NCI-H128 (cell line): ENCODE data around the gene CLASP1.
"Not testable (repeated sequence)": the region's sequence is repeated elsewhere in the genome, so short reads cannot be mapped to it uniquely, and the experiment has no call there.

Experiments
- DNase-seq: peaks from one replicate; lab custom pipeline; 2025; ENCODE audit not compliant: unreplicated experiment; lab: John Stamatoyannopoulos, UW

Gene CLASP1

DNA sequence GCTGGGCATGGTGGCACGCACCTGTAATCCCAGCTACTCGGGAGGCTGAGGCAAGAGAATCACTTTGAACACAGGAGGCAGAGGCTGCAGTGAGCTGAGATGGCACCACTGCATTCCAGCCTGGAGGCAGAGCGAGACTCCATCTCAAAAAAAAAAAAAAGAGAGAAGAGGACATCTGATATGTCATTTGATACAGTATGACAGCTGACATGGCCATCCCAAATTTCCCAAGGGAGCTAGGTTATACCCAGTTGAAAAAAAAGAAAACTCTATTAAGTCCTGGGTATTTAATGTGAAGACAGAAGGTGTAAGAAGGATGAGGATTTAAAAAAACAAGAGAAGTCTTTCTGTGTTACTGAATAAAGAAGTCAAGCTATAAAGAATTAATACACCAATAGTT lies 23.3 kb downstream of the CLASP1 start:
- DNase-seq: no peak

DNA sequence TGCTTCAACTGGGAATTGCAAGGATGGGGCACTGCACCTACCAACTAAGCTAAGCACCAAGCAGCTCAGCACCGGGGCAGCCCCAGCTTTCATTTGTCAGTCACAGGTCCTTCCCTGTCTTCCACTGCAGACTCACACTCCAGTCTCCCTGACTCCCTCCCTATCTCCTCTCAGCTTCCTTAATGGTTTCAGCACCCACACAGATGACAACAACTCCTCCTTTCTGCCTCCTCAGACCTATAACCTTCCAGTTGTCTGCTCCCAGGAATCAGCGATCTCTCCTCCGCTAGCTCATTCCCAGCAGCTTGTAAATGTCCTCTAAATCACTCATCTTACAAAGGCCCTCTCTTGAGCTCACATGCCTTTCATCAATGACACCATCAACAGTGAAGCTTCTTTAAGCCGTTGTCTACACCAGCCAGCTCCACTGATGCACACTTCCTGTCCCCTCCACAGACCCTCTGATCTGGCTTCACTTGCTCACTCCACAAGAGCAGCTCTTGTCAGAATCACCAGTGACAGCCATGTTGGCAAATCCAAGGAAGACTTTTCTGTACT lies 32.1 kb downstream of the CLASP1 start:
- no peak for DNase-seq

GRCh38 chr2:121613774-121614173 lies 35.5 kb downstream of the CLASP1 start:
- DNase-seq: no peak

- no peak for DNase-seq
Measured at GRCh38 chr2:121613152-121613551, 36.1 kb downstream of the CLASP1 start.

- DNase-seq: no peak
Measured at GRCh38 chr2:121611730-121612705, 37.2 kb downstream of the CLASP1 start.

- not testable (repeated sequence) for DNase-seq
Measured at GRCh38 chr2:121611048-121611649, 38.1 kb downstream of the CLASP1 start.

DNA sequence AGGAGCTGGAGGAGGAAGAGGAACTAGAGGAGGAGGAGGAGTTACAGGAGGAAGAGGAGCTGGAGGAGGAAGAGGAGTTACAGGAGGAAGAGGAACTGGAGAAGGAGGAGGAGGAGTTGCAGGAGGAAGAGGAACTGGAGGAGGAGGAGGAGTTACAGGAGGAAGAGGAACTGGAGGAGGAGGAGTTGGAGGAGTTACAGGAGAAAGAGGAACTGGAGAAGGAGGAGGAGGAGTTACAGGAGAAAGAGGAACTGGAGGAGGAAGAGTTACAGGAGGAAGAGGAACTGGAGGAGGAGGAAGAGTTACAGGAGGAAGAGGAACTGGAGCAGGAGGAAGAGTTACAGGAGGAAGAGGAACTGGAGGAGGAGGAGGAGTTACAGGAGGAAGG lies 38.8 kb downstream of the CLASP1 start:
- DNase-seq: not testable (repeated sequence)

DNA sequence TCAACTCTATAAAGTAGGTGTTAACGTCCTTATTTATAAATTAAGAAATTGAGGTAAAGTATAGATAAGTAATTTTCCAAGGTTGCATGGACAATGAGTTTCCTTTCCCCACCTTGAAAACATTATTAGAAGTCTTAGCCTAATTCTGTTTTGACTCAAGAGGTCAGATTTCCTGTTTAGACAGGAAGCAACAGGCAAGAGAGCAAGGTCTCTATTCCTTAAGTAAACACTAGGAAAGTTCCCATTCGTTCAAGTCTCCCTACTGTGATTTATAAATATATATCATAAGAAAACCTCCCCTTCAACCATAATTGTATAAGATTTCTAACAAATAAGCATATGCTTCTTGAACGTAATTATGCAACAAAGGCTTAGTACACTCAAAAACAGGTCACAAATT lies 40.3 kb downstream of the CLASP1 start:
- DNase-seq: no peak

DNA sequence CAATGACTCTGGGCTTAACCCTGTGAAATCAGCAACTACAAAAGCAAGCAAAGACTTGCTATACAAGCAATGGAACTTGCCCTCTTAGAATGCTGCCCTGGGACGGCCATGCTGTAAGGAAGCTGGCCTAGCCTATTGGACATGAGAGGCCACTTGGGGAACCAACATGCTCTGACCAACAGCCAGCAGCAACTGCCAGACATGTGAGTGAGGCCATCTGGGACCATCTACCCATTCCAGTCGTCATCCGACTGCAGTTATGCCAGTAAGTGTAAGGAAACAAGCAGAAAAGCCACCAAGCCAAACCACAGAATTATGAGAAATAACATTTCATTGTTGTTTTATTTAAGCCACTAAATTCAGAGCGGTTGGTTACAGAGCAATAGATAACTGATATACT lies 40.9 kb downstream of the CLASP1 start:
- no peak for DNase-seq

DNA sequence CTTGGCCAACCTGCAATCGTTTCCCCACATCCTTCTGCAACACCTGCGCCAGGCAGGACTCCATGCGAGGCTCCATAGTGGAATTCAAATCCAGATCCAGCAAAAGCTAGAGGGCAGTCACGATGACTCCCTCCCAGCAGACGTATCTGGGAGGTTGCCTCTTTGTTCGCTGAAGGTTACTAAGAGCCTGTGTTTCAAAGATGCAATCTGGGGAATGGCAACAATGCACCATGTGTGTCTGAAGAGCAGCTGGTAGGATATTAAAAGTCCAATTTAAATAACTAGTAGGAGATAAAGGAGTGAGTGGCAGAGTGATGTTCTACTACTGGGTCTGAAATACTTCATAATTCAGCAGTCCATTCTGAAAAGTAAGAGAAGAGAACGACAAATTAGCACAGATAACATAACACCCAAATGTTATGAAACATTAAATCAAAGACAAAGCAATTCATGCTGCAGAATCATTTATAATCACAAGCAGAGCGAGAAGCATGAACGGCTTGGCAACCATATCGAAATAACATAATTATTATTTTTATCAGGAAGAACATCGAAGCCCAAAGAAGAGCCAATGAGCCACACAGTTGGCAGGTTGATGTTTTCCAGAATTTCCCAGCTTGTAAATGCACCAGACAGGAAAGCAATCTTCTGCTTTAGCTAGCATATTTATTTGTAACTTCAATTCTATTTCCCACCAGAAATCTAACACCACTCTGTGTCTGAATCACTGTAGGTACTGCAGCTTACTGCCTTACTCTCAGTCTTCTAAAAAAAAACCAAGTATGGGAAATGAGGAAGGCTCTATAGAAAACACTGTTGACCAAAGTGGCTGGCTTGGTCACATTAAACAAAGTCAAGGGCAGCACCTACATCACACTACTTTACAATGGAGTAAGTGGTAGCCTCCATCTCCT lies 43.2 kb downstream of the CLASP1 start:
- DNase-seq: no peak

DNA sequence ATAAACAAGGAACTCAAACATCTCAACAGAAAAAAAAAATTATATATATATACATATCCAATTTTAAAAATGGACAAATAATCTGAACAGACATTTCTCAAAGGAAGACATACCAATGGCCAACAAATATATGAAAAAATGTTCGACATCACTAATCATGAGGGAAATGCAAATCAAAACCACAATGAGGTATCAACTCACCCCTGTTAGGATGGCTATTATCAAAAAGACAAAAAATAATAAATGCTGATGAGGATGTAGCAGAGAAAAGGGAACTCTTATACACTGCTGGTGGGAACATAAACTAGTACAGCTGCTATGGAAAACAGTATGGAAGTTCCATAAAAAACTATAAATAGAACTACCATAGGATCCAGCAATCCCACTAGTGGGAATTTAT lies 46.1 kb downstream of the CLASP1 start:
- DNase-seq: no peak

DNA sequence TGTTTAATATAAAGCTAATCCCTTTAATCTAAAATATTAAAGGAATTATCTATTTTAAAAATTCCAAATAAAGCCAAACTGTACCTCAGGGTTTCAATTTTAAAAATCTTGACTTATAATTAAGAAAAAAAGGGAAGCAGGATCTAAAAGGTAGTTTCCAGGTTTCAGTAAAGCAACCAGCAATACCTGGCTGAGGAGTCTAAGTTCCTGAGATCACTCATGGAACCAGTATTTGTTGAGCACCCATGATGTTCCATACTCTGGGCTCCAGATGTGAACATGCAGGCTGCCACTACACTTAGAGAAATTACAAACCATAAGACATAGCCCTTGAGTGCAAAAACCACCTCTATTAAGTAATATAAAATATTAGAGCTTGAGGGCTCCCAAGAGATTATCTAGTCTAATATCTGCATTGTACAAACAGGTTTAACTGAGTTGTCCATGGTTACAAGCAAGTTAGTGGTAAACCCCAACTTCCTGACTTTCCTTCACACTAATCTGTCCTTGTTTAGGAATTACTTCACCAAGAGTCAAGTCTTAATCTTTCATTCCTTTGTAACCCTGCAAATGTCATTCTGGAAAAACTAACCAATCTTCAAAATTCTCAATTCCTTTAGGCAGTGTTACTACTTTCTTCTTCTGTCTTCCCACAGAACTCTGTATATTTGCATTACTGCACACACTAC lies 49.2 kb downstream of the CLASP1 start:
- no peak for DNase-seq

- no peak for DNase-seq
Measured at GRCh38 chr2:121598087-121598486, 51.2 kb downstream of the CLASP1 start.

DNA sequence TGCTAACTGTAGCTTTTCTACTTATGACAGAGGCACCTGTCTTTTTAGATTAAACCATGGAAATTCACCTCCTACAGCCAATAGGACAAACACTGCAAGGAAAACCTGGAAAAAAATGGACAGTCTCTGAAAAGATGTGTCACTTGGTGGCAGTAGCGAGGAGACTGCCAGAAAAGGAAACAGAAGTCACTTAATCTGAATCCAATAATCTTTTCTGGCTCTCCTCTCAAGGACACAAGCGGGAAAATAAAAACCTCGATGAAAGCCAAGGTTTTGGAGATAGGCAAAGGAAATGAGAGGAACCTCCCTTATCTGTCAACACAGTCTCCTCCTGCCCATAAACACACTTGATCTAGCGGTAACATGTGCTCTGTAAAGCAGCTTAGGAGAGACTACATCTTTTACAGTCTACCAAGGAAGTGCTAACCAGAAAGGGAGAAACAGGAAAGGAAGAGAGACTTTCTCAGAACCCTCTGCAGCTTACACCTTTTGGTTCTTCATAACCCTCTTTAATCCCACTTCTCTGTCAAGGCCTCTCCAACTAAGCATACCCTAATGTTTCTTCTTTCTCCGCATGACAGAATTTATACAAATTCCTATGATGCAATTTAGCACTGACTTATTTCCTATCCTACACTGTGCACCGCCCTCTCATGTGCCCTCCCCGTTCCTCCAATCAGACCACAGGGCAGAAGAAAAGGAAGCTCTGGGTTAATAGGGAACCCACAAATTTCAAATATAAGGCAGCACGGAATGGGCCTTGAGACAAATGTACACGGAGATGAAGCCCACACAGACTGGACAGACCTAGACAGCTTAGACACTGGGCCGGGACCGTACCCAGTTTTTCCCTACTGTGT lies 52.8 kb downstream of the CLASP1 start:
- DNase-seq: no peak

DNA sequence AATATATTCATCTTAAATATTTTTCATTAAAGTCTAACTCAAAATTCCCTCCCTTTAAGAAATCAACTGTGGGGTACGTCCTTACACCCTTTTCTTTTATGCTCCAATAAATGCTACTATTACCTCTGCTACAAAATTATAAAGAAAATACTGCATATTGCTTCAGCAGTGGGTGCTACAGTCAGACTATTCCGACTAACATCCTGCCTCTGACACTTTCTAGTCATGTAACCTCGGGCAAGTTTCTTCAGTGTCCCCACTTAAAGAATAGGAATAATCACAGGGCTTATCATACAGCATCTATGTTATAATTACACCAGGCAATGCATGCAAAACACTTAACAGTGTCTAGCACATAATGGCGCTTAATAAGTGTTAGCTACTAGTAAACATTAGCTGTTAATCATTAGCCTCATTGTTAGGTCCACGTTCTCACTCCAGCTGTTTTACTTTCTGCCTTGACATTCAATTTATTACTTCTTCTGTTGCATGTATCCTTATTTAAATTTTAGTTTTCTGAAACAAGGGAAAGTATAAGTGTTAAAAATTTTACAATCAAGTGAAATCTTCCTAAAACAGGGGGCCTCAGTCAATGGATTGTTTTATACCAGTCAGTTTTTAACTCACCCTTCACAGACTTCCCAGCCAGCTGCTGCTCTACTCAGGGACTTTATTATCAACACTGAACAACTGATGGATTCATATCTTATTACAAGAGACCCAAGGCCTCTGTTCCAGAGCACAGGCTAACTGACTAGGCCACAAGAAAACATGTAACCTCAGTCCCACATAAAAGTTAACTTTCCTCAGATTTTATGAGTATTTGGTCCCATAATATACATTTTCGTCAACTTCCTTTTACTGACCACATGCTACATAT lies 54.0 kb downstream of the CLASP1 start:
- no peak for DNase-seq

DNA sequence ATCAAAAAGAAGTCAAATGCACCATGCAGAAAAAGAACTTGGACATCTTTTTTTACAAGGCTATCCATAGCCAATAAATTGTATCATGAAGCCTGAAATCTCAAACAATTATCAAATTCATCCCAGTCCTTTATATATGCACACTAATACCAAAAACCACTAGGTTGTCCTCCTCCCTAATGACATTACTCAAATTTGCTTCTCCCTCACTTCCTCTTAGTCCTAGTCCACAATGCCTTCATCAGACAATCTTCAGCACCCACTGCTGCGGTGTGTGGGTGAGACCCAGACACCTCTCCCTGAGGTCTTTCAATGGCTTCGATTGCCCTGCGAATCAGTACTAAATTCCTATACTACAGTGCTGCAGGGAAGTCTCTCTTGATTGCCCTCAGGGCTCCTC lies 58.1 kb downstream of the CLASP1 start:
- DNase-seq: no peak

- no peak for DNase-seq
Measured at GRCh38 chr2:121588357-121588756, 60.9 kb downstream of the CLASP1 start.

DNA sequence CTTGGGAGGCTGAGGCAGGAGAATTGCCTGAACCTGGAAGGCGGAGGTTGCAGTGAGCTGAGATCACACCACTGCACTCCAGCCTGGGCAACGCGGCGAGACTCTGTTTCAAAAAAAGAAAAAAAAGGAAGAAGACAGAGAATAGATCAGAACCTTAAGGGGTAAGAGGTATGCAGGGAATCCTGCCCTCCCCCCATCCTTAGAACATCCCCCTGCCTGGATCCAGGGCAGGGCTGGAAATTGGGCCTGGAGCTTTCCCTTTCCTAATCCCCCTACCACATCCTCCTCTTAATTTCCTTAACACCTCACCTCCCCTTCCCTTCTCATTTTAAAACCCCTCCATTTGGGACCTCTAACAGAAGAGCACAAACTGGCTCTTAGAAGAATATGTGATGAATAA lies 62.1 kb downstream of the CLASP1 start:
- no peak for DNase-seq

DNA sequence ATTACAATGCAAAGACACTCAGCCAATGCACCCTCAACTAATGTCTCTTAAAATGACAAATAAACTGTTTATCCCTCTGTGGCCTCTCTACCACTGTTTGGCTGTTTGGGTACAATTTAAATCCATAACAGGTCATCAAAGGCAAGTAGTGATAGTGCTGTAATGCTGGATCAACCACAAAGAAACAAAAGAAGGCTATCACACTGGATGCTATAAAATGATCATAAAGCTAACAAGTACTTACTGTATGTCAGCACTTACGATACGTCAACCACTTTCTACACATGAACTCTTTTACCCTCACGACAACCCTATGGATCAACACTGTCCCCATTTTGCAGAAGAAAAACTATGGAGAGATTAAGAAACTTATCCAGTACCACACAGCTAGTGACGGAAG lies 64.5 kb downstream of the CLASP1 start:
- no peak for DNase-seq
